HG03060 (cell line): ENCODE measurements around the gene BPNT1.

Experiments used
- ATAC-seq: cut with Tn5 transposase; IDR thresholded peaks from one replicate; pipeline ENCODE4 v1.9.1; 2021; ENCODE audit warnings: low read depth, moderate number of reproducible peaks; ENCODE audit not compliant: unreplicated experiment

The BPNT1 gene

DNA sequence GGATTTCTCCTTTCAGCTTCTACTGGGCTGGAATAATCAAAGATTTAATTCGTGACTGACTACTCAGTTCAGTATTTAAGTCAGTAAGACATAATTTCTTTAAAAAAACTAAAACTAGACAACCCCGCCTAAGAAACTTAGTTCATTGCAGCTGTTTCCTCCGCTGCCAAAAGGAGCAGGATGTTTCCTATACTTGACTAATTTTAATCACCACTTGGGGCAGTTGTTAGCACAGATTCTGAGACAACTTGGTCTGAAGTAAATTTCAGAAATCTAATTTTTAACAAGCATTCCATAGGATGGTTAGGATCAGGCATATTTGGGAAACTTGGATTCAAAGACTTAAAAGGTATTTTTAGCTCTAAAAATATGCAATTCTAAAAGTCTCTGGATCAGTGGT, 77.3 kb downstream of the BPNT1 start:
- no peak for ATAC-seq

DNA sequence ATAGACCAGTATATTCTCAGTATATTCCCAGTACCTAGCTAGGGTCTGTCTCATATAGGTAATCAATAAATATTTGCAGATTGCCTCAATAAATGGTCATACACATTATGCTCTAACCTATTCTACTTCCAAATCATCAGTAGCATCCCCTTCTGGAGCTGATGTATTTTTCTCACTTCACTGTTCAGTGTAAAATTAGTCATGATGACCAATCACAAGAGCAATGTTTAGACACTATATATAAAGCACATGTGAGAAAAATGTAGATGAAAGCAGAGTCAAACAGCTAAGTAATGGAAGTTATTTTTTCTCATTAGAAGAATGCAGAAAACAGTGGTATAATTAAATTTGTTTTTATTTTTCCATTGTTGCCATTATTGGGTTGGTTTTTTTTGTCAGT, 78.0 kb downstream of the BPNT1 start:
- no peak for ATAC-seq
